HepG2 (cell line): ENCODE measurements around the gene ZNF74. TPM values are rescaled to one million over a fixed set of nuclear protein-coding genes. Genes with fewer than 3 reads are reported as not detected.

Source experiments
- ATAC-seq: fragments of 200-7000 bp; cut with Tn5 transposase; 3 replicates; pipeline ENCODE4 v1.9.1; 2020; ENCODE audit warnings: mild to moderate bottlenecking, moderate library complexity
- BruUV-seq: library from RNA; stranded (reverse); fragments of 400-500 nt; replicated peaks from 2 replicates; lab custom pipeline; 2021; lab: Mats Ljungman, UMichigan
- CTCF ChIA-PET: fragments of 300-600 bp; formaldehyde crosslinking; extraction: SDS; loops from one replicate; lab custom pipeline; 2021; ENCODE audit warnings: low total read pairs, inconsistent platforms, low intra/inter-chr PET ratio; lab: Yijun Ruan, JAX
- POLR2A ChIA-PET: fragments of 350-600 bp; sonication (Branson Sonifier 250); formaldehyde crosslinking; loops from one replicate; lab custom pipeline; 2020; ENCODE audit warnings: antibody characterized with exemption, inconsistent platforms; lab: Yijun Ruan, JAX
- DNase-seq: peaks from one replicate; pipeline ENCODE4 v3.0.0-alpha.2; 2015; ENCODE audit warnings: low spot score
- FAIRE-seq: peaks from 3 replicates; lab custom pipeline; 2011; peaks lifted over from hg19 to GRCh38; lab: Jason Lieb, UNC
- H2AFZ ChIP-seq: one replicate; pipeline ENCODE4 v1.6.1; 2011; ENCODE audit warnings: low read length, inconsistent platforms
- H3K27ac ChIP-seq: fragments of 300-600 bp; 3 replicates; pipeline ENCODE4 v1.8.0; 2011; ENCODE audit warnings: mixed run types, mild to moderate bottlenecking, mixed read lengths, low read length, inconsistent platforms; ENCODE audit not compliant: insufficient read depth; ENCODE audit errors: extremely low read length
- H3K27me3 ChIP-seq, 2 experiments: fragments of 200-600 bp in 1 of 2; 2 replicates in 1 of 2; 3 replicates in 1 of 2; pipeline versions ENCODE4 v1.6.0 to v1.8.0; 2011; ENCODE audit warnings: low read length in 2 of 2, mild to moderate bottlenecking in 2 of 2, moderate library complexity in 2 of 2, inconsistent platforms in 1 of 2; ENCODE audit not compliant: insufficient read depth in 2 of 2, control insufficient read depth in 1 of 2
- H3K36me3 ChIP-seq, 2 experiments: fragments of 200-600 bp in 1 of 2; replicated peaks in 1 of 2; 2 replicates in 1 of 2; 3 replicates in 1 of 2; pipeline versions ENCODE4 v1.5.1 to v1.8.0; 2011; ENCODE audit warnings: low read length in 2 of 2, inconsistent platforms in 1 of 2; ENCODE audit not compliant: insufficient read depth in 2 of 2, control insufficient read depth in 1 of 2
- H3K4me1 ChIP-seq: 2 replicates; pipeline ENCODE4 v1.5.1; 2012; ENCODE audit warnings: low read length, inconsistent platforms; ENCODE audit not compliant: insufficient read depth
- H3K4me2 ChIP-seq: 2 replicates; pipeline ENCODE4 v1.6.0; 2011; ENCODE audit warnings: low read depth, low read length, inconsistent platforms
- H3K4me3 ChIP-seq, 3 experiments: fragments of 200-600 bp in 1 of 3; sonication (generic), shearing (Covaris generic) in 1 of 3; replicated peaks in 1 of 3; 2 replicates each; pipeline ENCODE4 v1.5.1; 2011 to 2016; ENCODE audit warnings: low read length in 3 of 3, inconsistent platforms in 2 of 3, low read depth in 2 of 3, mild to moderate bottlenecking in 2 of 3, control low read depth in 1 of 3, mixed read lengths in 1 of 3; ENCODE audit not compliant: insufficient read depth in 1 of 3
- H3K79me2 ChIP-seq: one replicate; pipeline ENCODE4 v1.6.1; 2011; ENCODE audit warnings: low read length, inconsistent platforms; ENCODE audit not compliant: insufficient read depth
- H3K9ac ChIP-seq: 2 replicates; pipeline ENCODE4 v1.6.0; 2011; ENCODE audit warnings: mild to moderate bottlenecking, low read depth, low read length, inconsistent platforms; ENCODE audit not compliant: insufficient read depth
- H3K9me3 ChIP-seq: 2 replicates; pipeline ENCODE4 v1.5.1; 2012; ENCODE audit warnings: mild to moderate bottlenecking, low read length
- H4K20me1 ChIP-seq: 2 replicates; pipeline ENCODE4 v1.6.0; 2011; ENCODE audit warnings: inconsistent platforms, mild to moderate bottlenecking, low read length, moderate library complexity; ENCODE audit not compliant: insufficient read depth
- AHDC1 ChIP-seq: sonication (generic); formaldehyde crosslinking; IDR thresholded peaks from 2 replicates; pipeline ENCODE4 v1.5.1; 2020; ENCODE audit warnings: mild to moderate bottlenecking, missing genetic modification reagents, borderline replicate concordance
- BCL6 ChIP-seq: IDR thresholded peaks from 2 replicates; pipeline ENCODE4 v1.6.1; 2016; ENCODE audit warnings: missing genetic modification reagents, missing compliant biosample characterization
- GMEB1 ChIP-seq: sonication (generic); formaldehyde crosslinking; IDR thresholded peaks from 2 replicates; pipeline ENCODE4 v1.5.1; 2020; ENCODE audit warnings: missing genetic modification reagents, mild to moderate bottlenecking, borderline replicate concordance
- HDAC1 ChIP-seq: sonication (generic); formaldehyde crosslinking; IDR thresholded peaks from 2 replicates; pipeline ENCODE4 v1.5.1; 2020; ENCODE audit warnings: mild to moderate bottlenecking, missing genetic modification reagents
- HNRNPLL ChIP-seq: fragments of 200-400 bp; formaldehyde crosslinking; IDR thresholded peaks from 2 replicates; pipeline ENCODE4 v1.6.1; 2017; ENCODE audit warnings: mild to moderate bottlenecking, low read depth, low read length; ENCODE audit not compliant: poor library complexity, severe bottlenecking
- PHB2 ChIP-seq: fragments of 450-650 bp; IDR thresholded peaks from 2 replicates; pipeline ENCODE4 v1.6.1; 2018; ENCODE audit not compliant: partially characterized antibody
- SP4 ChIP-seq: sonication (generic); formaldehyde crosslinking; IDR thresholded peaks from 2 replicates; pipeline ENCODE4 v1.8.1; 2023; ENCODE audit warnings: mild to moderate bottlenecking, missing genetic modification reagents
- SSRP1 ChIP-seq: IDR thresholded peaks from 2 replicates; pipeline ENCODE4 v1.6.1; 2016; ENCODE audit warnings: control low read depth
- ZHX1 ChIP-seq: sonication (generic); formaldehyde crosslinking; IDR thresholded peaks from 2 replicates; pipeline ENCODE4 v1.8.1; 2022; ENCODE audit warnings: low read depth, mild to moderate bottlenecking, missing genetic modification reagents
- ZNF644 ChIP-seq: IDR thresholded peaks from 2 replicates; pipeline ENCODE4 v1.6.1; 2016; ENCODE audit warnings: low read depth
- ZNF7 ChIP-seq: IDR thresholded peaks from 2 replicates; pipeline ENCODE4 v1.6.1; 2016; ENCODE audit warnings: missing biosample characterization, missing genetic modification reagents
- ZNF703 ChIP-seq: sonication (generic); formaldehyde crosslinking; IDR thresholded peaks from 2 replicates; pipeline ENCODE4 v1.5.1; 2020; ENCODE audit warnings: missing genetic modification reagents, mild to moderate bottlenecking, moderate library complexity, borderline replicate concordance
- ZNF724P ChIP-seq: sonication (generic); formaldehyde crosslinking; IDR thresholded peaks from 2 replicates; pipeline ENCODE4 v1.8.0; 2022; ENCODE audit warnings: missing genetic modification reagents, borderline replicate concordance
- WGBS: methylation state at CpG from one replicate; pipeline ENCODE4 v1.1.6; 2017; ENCODE audit warnings: low lambda C conversion rate; 5-methylcytosine and 5-hydroxymethylcytosine counted together
- in situ Hi-C: cut with HindIII; loops from 2 replicates; pipeline ENCODE4 v1.10.0; 2017; ENCODE audit warnings: low pct_unique_long_range_greater_than_20kb; ENCODE audit not compliant: extremely low pct_ligation_motif_present
- intact Hi-C: fragments of 100-400 bp; cut with micrococcal nuclease; formaldehyde crosslinking; loops from one replicate; pipeline ENCODE4 v1.10.0; 2022; ENCODE audit not compliant: unreplicated experiment
- polyA plus RNA-seq, 8 experiments: library from polyadenylated mRNA; depleted of rRNA in 3 of 8; stranded (reverse) in 7 of 8; unstranded in 1 of 8; fragments of >200 nt; fragmentation: Illumina TruSeq in 4 of 8; extraction: Trizol in 4 of 8; gene quantifications; 2 replicates each; pipeline versions ENCODE4 v1.2.1 to v1.2.3, GENCODE V29; 2011 to 2016; ENCODE audit warnings: low read depth in 4 of 8, missing spikeins in 1 of 8, mixed read lengths in 1 of 8; ENCODE audit not compliant: insufficient read depth in 1 of 8
- total RNA-seq, 5 experiments: library from RNA; depleted of rRNA; stranded (reverse); fragments of >200 nt; fragmentation: Illumina TruSeq; extraction: Trizol; gene quantifications; 2 replicates each; pipeline ENCODE4 v1.2.3, GENCODE V29; 2016; ENCODE audit warnings: low read depth in 1 of 5

Gene ZNF74
- total and polyA plus RNA-seq, 2 of the 13 experiments (the other 11 are each of a cell fraction or from before 2014, with no cell fraction given): 6.3 to 9.1 TPM

- POLR2A ChIA-PET: no interaction called here
- no peak for ATAC-seq
- intact Hi-C loops: no loop called here
- Histone ChIP-seq H2AFZ (no peak overlapping the region), H3K9me3 (no peaks in the 10 kb centered on the region), H3K4me3 (no peak overlapping the region), H3K9ac (no peak overlapping the region), H3K4me2 (no peak overlapping the region), H3K27me3 (peaks cover 0 to 4% of the 10 kb centered on the region in 2 experiments; a peak in 2 of 5 replicates), H4K20me1 (no peaks in the 10 kb centered on the region), H3K79me2 (no peaks in the 10 kb centered on the region), H3K36me3 (peaks cover under 1 to 5% of the 10 kb centered on the region in 2 experiments; a peak in 3 of 5 replicates), H3K4me1 (no peaks in the 10 kb centered on the region), H3K27ac (no peak overlapping the region)
- no peak for FAIRE-seq
- no TSS peak for BruUV-seq
- in situ Hi-C loops: no loop called here
- 100% methylated on average over 2 of the region's 4 CpGs for WGBS
- CTCF ChIA-PET: no interaction called here
- DNase-seq: no peak
- TF ChIP-seq GMEB1 (CRISPR knock-in tag): no peak
- no peak for TF ChIP-seq ZHX1 (CRISPR knock-in tag)
- no peak for TF ChIP-seq ZNF7 (CRISPR knock-in tag)
- no peak for TF ChIP-seq HNRNPLL
- TF ChIP-seq ZNF644: no peak
- no peak for TF ChIP-seq SSRP1 (CRISPR knock-in tag)
- no peak for TF ChIP-seq AHDC1 (CRISPR knock-in tag)
- no peak for TF ChIP-seq ZNF724P
- TF ChIP-seq PHB2: no peak
- no peak for TF ChIP-seq HDAC1 (CRISPR knock-in tag)
- no peak for TF ChIP-seq SP4
- TF ChIP-seq BCL6 (CRISPR knock-in tag): no peak
- TF ChIP-seq ZNF703 (CRISPR knock-in tag): no peak
Observed at GRCh38 chr22:20408891-20409290, 14.9 kb downstream of the ZNF74 start.
